D721Med (cell line): Measurements from ENCODE around the gene SORL1.

Source experiments
- DNase-seq: peaks from one replicate; pipeline ENCODE4 v3.0.0; 2011; ENCODE audit warnings: low spot score; ENCODE audit not compliant: insufficient read length
- FAIRE-seq: peaks from 2 replicates; lab custom pipeline; 2011; peaks lifted over from hg19 to GRCh38; lab: Jason Lieb, UNC
- TF ChIP-seq, protein P1 (sequence below): IDR thresholded peaks from 2 replicates; pipeline ENCODE4 v1.5.1; 2012; ENCODE audit warnings: mild to moderate bottlenecking, control low read depth; ENCODE audit not compliant: insufficient read depth; ENCODE audit errors: missing control alignments

The SORL1 gene

DNA sequence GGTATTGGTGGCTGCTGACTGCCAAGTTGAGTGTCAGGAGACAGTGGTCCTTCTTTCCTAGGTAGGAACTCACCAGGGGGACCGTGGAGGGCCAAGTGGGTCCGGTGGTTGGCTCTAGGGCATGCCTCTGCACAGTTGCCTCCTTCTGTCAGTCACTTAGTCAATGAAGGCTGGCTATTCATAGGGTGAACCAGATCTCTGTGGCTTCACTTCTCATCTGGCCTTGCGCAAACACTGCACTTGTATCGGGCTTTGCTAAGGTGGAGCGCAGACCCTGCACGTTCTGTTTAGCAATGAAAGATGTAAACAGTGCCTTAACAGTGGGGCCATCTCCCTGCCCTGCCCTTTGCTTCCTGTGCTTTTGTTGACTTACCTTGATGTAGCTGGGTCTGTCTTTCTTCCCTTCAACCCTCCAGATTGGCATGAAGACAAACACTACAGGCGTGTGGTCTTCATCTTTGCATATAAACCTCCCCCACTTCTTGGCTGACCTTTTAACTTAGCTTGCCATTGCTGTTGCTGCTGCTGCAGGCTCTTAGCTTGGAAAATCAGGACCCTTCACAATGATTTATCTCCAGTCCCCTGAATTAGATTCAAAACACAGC, 7.4 kb downstream of the SORL1 start:
- FAIRE-seq = no peak
- TF ChIP-seq, protein P1, sequence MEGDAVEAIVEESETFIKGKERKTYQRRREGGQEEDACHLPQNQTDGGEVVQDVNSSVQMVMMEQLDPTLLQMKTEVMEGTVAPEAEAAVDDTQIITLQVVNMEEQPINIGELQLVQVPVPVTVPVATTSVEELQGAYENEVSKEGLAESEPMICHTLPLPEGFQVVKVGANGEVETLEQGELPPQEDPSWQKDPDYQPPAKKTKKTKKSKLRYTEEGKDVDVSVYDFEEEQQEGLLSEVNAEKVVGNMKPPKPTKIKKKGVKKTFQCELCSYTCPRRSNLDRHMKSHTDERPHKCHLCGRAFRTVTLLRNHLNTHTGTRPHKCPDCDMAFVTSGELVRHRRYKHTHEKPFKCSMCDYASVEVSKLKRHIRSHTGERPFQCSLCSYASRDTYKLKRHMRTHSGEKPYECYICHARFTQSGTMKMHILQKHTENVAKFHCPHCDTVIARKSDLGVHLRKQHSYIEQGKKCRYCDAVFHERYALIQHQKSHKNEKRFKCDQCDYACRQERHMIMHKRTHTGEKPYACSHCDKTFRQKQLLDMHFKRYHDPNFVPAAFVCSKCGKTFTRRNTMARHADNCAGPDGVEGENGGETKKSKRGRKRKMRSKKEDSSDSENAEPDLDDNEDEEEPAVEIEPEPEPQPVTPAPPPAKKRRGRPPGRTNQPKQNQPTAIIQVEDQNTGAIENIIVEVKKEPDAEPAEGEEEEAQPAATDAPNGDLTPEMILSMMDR = no peak
- DNase-seq = no peak

DNA sequence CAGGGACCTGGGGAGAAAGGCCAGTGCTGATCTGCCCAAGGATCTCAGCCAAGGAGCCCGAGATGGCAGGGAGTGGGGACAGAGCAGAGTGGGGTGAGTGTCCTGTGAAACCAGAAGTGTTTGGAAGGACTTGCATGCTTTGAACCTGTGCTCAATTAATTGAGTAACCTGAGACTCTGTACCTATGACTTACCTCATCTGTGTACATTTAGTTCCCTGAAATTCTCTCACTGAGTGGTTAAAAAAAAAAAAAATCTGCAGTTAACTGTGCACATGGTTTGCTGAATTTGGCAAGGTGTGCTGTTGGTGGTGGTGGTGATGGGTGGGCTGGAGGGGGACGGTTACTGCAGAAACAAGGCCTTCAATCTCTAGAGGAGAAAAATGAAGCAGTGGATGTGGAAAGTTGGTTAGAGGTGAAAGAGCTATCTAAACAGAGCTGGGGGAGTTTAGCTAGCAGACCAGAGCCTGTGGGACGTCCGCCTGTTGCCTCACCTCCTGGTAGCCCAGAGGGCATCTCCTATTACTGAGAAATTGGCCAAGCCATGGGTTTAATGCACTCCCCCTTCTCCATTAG, 8.9 kb downstream of the SORL1 start:
- DNase-seq = no peak
- TF ChIP-seq, protein P1 = no peak
- no peak for FAIRE-seq

DNA sequence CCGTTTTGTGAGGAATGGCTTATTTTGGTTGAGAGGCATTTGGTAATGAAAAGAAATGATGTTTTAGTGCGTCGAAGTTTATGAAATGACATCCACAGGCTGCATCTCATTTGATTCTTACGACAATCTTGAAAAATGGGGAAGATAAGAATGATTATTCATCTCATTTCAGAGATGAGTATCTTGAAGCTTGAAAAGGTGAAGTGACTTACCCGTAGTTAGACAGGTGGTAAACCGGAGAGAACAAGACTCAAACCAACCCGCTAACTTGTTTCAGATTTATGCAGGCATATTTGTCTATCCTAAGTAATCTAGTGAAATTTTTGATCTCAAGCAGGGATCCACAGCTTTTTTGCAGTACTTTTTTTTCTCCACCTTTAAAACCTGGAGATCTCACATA, 9.7 kb downstream of the SORL1 start:
- DNase-seq (no peak), FAIRE-seq (no peak)
- TF ChIP-seq, protein P1 = no peak

DNA sequence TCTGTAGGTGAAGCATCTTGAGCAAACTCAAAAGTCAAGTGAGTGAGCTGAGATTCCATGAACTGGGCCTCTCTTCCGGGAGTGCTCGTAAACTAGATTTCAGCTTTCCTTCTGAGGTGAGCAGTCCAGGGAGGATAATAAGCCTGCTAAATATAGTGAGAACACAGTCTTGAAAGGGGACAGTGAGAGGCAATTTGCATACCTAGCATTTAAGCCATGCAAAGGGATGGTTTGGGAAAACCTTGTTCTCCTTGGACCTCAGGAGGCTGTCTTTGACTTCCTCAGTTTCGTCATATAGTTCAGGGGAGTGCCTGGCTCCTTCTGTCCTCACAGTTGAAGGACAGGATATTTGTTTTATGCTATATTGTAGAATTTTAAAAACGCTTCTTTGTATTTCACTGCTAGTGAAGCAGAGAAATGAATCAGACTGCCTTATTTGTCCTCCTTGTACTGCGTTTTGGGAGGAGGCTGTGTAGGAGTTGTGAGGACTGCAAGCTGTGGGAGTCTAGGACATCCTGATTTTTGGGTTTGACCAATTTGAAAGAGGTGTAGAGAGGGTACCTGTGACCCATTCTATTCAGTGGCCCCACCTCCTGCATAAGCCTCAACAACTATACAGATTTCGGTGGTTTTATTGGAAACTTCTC, 11.7 kb downstream of the SORL1 start:
- TF ChIP-seq, protein P1 = no peak
- FAIRE-seq (no peak), DNase-seq (no peak)

DNA sequence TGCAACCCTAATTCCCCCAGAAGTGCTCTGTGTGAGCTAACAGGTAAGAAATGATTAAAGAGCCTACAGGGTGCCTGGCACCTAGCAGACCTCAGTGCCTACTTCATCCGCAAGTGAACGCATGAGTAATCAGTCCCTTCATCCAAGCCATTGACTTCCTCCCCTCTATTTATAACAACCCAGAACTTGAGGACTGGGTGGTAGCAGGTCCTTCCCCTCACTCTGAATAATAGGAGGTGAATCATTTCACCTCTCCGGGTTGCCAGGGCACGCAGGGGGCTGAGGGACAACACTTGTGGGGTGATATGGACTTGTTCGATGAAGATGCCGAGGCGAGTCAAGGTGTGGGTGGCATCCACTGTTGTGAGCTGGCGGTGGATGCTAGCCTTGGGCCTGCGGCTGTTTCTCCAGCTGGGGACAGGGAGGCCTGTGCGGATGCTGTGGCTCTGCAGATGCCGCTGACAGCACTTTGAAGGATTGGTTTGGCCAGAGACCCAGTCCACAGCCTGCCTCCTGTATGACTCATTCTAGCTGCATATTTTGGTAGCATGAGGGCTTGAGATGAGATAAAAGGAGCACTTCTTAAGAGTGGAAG, 12.3 kb downstream of the SORL1 start:
- no peak for DNase-seq
- FAIRE-seq = no peak
- TF ChIP-seq, protein P1 = no peak

DNA sequence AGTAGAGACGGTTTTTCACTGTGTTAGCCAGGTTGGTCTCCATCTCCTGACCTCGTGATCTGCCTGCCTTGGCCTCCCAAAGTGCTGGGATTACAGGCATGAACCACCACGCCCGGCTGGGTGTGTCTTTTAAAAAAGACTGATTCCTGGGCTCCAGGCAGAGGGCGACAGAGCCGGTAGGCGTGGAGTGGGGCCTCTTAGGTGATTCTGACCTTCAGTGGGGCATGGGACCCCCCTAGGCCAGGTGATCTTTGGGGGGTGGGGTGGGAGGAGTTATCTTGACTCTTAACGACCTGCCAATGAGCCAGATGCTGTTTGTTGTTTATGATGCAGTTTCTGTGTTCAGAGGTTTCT, 13.6 kb downstream of the SORL1 start:
- no peak for DNase-seq
- TF ChIP-seq, protein P1 = no peak
- FAIRE-seq = no peak
